GM10266 (cell line): ENCODE measurements around the gene JADE2.
"Not testable (repeated sequence)": the region's sequence is repeated elsewhere in the genome, so short reads cannot be mapped to it uniquely, and the experiment has no call there.

Experiments
- DNase-seq: peaks from one replicate; pipeline ENCODE4 v3.0.0; 2012; ENCODE audit errors: extremely low spot score
- CTCF ChIP-seq: IDR thresholded peaks from 2 replicates; pipeline ENCODE4 v1.5.1; 2012; ENCODE audit warnings: mild to moderate bottlenecking, low read depth; ENCODE audit not compliant: control insufficient read depth, insufficient read depth; ENCODE audit errors: missing control alignments

The JADE2 gene

DNA sequence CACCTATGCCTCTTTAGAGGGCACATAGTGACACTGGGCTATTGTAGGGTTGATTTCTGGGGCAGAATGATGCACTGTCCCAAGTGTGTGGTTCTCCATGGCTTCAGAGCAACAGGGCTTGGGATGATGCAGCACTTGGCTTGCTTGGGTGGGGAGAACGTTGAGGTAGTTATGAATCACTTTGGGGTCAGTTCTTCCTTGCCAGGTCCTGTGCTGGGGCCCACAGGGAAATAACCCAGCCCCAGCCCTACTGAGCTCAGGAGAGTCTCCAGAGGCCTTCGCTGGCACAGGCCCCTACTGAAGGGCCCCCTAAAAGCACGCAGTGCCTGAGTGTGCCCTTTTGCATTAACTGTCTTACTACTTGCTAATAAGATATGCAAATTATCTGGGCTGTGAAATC lies 24.2 kb downstream of the JADE2 start:
- TF ChIP-seq CTCF, result no peak
- no peak for DNase-seq

GRCh38 chr5:134550271-134551214 lies 25.1 kb downstream of the JADE2 start:
- no peak for DNase-seq

GRCh38 chr5:134551901-134552300 lies 26.4 kb downstream of the JADE2 start:
- no peak for DNase-seq
- no peak for TF ChIP-seq CTCF

More at GRCh38 chr5:134550271-134551214, 25.1 kb downstream of the JADE2 start:
- no peak for TF ChIP-seq CTCF

DNA sequence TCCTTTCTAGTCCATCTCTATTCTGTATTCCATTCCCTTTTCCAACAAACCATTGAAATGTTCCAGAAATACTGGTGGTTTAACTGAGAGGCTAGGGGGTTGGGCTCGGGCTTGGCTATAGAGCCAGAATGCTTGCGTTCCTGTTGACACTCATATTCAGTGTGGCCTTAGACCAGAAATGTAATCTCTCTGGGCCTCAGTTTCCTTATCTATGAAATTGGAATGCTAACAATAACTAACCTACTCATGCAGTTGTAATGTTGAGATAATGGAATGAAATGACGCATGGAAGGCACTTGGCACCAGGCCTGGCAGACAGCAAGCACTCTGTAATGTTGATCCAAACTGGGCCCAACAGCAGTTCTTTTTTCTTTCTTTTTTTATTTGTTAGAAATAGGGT lies 26.8 kb downstream of the JADE2 start:
- DNase-seq, result no peak
- TF ChIP-seq CTCF, result no peak

GRCh38 chr5:134552716-134553115 lies 27.2 kb downstream of the JADE2 start:
- DNase-seq, result not testable (repeated sequence)

GRCh38 chr5:134553821-134554267 lies 28.4 kb downstream of the JADE2 start:
- DNase-seq, result no peak
- TF ChIP-seq CTCF, result no peak

- no peak for TF ChIP-seq CTCF
- DNase-seq, result peak; percentile 66
Observed at GRCh38 chr5:134554319-134555222, 29.1 kb downstream of the JADE2 start.
